Fibroblast of lung (primary cell): ENCODE results near the gene SEPTIN8.

ENCODE experiments used
- CTCF ChIP-seq, 2 donors: IDR thresholded peaks in 1 of 2; conservative IDR thresholded peaks in 1 of 2; 1 replicate in 1 of 2; 2 replicates in 1 of 2; pipeline ENCODE4 v1.5.1; 2011 to 2012; ENCODE audit warnings: low read length in 2 of 2, control low read depth in 1 of 2, inconsistent platforms in 1 of 2, low read depth in 1 of 2, mild to moderate bottlenecking in 1 of 2
- EZH2 ChIP-seq: IDR thresholded peaks from 2 replicates; pipeline ENCODE4 v1.5.1; 2012; ENCODE audit warnings: low read length, control low read depth, mild to moderate bottlenecking; ENCODE audit errors: missing control alignments

GRCh38 chr5:132812123-132812765, 35.2 kb upstream of the SEPTIN8 start:
- TF ChIP-seq CTCF (conservative IDR thresholded peaks at IDR 0.05 in 1 of 2, IDR thresholded peaks at IDR 0.05 in 1 of 2; ENCODE audit: low read depth in 1 of 2, low read length in 2 of 2) (no peak), EZH2 (no peak)
